OCI-M2 (cell line): ENCODE measurements around the gene SLC51A.

ENCODE experiments used
- DNase-seq: peaks from one replicate; lab custom pipeline; 2025; ENCODE audit not compliant: unreplicated experiment; lab: John Stamatoyannopoulos, UW

The SLC51A gene

DNA sequence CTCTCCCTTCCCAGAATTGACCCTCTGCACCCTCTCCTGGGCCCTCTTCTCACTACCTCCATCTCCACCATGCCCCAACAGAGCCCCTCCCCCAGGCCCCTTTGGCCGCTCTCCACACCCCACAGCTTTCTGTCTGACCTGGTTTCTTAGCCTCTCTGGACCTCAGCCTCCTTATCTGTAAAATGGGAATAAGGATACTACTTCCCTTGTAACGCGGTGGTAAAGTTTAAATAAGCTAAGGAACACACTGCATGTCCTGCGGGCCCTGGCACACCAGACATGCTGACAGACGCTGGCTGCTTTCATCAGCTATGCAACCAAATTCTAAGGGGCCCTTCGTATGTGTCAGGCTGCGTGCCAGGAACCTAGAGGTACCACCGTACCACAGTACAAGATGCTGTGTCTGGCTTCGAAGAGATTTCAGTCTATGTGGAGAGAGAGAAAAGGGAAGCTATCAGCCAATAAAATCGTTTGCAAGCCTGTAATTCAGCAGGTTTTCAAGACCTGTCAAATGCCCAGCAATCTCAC lies 777 bp upstream of the SLC51A start:
- DNase-seq, result no peak

DNA sequence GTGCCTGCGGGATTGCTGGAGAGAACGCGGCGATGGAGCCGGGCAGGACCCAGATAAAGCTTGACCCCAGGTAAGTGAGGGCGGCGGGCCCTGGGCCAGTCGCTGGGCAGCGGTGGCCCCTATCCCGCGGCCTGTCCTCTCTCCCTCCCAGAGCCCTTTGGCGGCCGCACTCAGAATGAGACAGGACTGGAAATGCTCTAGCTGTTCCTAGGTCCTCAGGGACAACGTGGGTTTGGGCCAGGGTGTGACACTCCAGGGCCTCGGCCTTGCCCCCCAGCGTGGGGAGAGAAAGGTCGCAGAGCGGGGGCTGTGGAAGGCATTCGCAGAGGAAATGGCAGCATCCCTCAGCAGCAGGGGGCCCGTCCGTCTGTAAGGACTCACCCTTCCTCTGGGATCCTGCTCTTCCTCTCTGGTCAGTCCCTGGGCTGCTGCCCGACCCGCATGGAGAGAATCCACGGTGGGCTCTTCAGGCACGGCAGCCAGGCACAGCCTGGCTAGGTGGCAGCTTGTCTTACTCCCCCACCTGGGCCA lies 412 bp downstream of the SLC51A start:
- DNase-seq, result no peak

GRCh38 chr3:196217307-196218154 lies 1.2 kb downstream of the SLC51A start:
- no peak for DNase-seq

- DNase-seq, result no peak
These were observed 1.9 kb downstream of the SLC51A start for GRCh38 chr3:196218155-196218712.

GRCh38 chr3:196219194-196219969 lies 3.0 kb downstream of the SLC51A start:
- no peak for DNase-seq

GRCh38 chr3:196219970-196220311 lies 3.6 kb downstream of the SLC51A start:
- DNase-seq, result no peak

DNA sequence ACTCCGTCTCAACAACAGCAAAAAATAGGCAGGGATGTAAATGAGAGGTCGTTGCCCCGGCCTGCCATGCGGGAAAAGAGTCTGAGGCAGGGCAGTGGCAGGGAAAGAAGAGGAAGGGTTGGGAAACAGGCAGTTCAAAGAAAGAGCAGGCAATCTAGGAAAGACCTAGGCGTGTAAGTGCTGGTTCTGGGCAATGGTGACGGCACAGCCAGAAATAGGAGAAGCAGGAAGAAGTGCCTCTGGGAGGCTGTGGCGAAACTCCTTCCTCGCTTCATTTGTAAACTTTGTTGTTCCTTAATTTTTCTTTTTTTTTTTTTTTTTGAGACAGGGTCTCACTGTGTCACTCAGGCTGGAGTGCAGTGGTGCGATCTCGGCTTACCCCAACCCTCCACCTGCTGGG lies 4.3 kb downstream of the SLC51A start:
- no peak for DNase-seq

DNA sequence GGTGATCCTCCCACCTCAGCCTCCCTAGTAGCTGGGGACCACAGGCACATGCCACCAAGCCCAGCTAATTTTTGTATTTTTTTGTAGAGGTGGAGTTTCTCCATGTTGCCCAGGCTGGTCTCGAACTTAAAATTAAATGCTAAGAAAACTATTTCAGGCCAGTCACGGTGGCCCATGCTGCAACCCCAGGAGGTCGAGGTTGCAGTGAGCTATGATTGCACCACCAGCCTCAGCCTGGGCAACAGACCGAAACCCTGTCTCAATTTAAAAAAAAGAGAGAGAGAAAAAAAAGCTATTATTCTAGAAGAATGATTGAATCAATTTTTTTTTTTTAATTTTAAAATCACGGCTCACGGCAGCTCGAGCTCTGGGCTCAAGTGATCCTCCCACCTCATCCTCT lies 4.7 kb downstream of the SLC51A start:
- DNase-seq, result no peak

GRCh38 chr3:196222876-196223595 lies 6.7 kb downstream of the SLC51A start:
- DNase-seq, result no peak

DNA sequence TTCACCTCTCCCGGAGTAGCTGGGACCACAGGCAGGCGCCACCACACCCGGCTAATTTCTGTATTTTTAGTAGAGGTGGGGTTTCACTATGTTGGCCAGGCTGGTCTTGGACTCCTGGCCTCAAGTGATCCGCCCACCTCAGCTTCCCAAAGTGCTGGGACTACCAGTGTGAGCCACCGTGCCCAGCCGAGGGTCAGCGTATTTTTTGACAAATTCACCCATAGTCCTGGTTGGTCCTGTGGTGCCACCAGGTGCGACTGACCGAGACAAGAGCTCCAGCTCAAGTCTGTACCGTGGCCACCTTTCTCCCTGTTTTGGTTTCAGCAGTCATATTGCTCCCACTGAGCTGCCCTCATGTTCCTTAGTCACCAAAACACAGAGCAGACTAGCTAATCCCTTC lies 8.8 kb downstream of the SLC51A start:
- no peak for DNase-seq

- no peak for DNase-seq
These were observed 9.5 kb downstream of the SLC51A start for GRCh38 chr3:196225763-196226364.

GRCh38 chr3:196227121-196227561 lies 10.8 kb downstream of the SLC51A start:
- DNase-seq, result no peak

DNA sequence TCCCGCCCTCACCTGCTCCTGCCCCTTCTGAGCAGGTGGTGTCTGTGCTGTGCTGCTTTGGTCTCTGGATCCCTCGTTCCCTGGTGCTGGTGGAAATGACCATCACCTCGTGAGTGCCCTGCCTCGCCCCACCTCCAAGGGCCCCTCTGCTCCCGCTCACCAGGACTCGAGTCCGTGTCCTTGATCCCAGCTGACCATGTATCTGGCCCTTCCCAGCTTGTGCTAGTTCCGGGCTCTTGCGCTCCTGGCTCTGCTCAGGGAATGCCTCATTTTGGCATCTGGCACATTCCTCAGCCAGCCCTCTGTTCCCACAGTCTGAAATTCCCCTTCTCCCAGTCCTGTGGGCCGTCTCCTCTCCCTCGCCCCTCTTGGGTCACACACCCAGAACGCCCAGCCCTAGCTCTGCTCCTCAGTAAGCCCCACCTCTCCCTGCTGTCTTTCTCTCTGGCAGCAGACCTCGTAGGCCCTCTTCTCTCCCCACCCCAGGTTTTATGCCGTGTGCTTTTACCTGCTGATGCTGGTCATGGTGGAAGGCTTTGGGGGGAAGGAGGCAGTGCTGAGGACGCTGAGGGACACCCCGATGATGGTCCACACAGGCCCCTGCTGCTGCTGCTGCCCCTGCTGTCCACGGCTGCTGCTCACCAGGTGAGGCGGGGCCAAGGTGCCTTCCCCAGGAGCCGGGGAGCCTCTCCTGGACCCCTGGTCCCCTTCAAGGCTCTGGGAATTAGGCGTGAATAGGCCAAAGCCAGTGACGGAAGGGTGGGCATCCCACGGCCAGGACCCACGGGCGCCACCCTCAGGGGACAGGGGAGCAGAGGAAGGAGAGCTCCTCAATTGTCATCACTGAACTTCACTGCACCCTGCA lies 11.5 kb downstream of the SLC51A start:
- no peak for DNase-seq

DNA sequence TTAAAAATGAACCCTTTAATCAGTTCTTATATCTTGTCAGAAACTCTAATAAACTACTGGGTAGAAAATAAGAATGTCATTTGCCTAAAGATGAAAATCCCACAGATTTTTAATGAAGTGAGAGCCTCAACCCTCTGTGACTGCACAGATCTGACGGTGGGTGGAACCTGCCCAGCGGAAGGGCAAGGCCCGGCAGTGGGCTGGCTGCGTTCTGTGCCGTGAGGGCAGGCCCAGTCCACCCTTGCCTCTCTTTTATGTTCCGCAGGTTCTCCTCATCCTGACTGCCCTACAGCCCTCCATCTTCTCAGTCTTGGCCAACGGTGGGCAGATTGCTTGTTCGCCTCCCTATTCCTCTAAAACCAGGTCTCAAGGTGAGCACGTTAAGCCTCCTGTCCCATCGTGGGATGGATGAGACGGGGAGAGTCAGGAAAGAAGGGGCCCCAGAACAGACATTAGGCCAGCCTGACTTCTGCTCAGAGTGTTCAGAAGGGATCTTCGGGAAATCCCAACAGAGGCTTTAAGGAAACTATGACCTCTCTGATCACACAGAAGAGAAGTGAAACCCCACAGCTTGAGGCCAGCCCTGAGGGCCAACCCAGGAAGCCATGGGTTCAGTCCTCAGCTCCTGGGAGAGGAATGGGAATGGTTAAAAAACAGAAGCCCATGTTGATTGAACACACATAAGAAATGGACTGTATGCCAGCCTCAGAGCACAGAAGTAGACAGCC lies 16.0 kb downstream of the SLC51A start:
- no peak for DNase-seq

DNA sequence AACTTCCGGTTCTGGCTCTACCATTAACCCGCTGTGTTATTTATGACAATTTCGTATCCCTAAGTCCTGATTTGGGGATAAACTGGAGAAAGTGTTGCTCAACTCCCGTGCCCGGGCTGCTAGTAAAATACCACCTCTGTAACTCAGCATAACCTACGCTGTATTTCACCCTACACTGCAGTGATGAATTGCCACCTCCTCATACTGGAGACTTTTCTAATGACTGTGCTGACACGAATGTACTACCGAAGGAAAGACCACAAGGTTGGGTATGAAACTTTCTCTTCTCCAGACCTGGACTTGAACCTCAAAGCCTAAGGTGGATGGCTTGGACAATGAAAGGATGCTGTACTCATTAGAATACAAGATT lies 16.5 kb downstream of the SLC51A start:
- DNase-seq, result no peak

- no peak for DNase-seq
These were observed 19.3 kb downstream of the SLC51A start for GRCh38 chr3:196235452-196236122.

- no peak for DNase-seq
These were observed 19.9 kb downstream of the SLC51A start for GRCh38 chr3:196236223-196236622.

DNA sequence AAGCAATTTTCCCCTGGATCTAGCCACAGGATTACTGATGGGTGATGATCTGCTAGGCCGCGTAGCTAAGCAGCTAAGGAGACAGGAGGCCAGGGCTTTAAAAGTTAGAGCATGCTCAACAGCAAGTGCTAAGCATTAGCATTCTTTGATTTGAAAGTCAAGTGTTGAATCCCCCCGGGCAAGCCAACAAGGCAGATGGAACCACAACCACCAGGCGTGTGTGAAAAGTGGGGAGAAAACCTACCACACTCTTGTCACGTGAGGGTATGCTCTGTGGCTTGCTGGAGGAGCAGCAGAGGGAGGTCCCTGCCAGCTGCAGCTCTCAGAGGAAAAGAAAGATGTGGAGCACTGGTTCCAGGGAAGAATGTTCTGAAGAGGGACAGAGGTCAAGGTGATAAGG lies 20.9 kb downstream of the SLC51A start:
- no peak for DNase-seq
